HUES64 (cell line): Measurements from ENCODE around the gene RELN.

ENCODE experiments used
- H3K27ac ChIP-seq: 2 replicates; pipeline ENCODE4 v1.7.0; 2013; ENCODE audit warnings: low read depth, low read length, inconsistent platforms
- H3K27me3 ChIP-seq: 2 replicates; pipeline ENCODE4 v1.6.1; 2013; ENCODE audit warnings: mild to moderate bottlenecking, low read length; ENCODE audit not compliant: insufficient read depth
- H3K36me3 ChIP-seq: 2 replicates; pipeline ENCODE4 v1.6.1; 2013; ENCODE audit warnings: mild to moderate bottlenecking, low read length; ENCODE audit not compliant: insufficient read depth
- H3K4me1 ChIP-seq: 2 replicates; pipeline ENCODE4 v1.6.1; 2013; ENCODE audit warnings: mild to moderate bottlenecking, low read length, moderate library complexity; ENCODE audit not compliant: insufficient read depth
- H3K4me3 ChIP-seq: 2 replicates; pipeline ENCODE4 v1.5.1; 2013; ENCODE audit warnings: mild to moderate bottlenecking, low read length, moderate library complexity
- H3K9ac ChIP-seq: 2 replicates; pipeline ENCODE4 v1.6.1; 2013; ENCODE audit warnings: mild to moderate bottlenecking, low read depth, low read length
- H3K9me3 ChIP-seq: 2 replicates; pipeline ENCODE4 v1.6.1; 2013; ENCODE audit warnings: low read depth, low read length; ENCODE audit not compliant: insufficient read depth
- WGBS: fragments of 150-250, 120-280 bp; methylation state at CpG from one replicate; pipeline ENCODE4 v1.1.7; 2013; ENCODE audit warnings: missing lambda C conversion rate; 5-methylcytosine and 5-hydroxymethylcytosine counted together

Gene RELN

DNA sequence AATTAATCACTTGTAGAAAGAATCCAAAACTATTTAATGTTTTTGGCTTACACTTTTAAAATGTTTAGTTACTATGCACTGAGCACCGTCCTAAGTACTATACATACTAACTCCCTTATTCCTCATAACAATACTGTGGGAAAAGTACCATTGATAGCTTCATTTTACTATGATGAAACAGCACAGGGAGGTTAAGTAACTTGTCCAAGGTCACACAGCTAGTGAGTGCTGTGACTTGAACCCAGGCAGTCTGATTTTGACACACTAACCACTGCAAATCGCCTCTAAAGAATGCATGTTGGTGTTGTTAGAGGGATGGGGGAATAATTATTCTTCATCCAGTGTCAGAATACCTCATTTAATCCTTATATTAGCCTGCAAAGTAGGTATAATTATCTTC is 1.9 kb upstream of the RELN start:
- 75% methylated on average over 2 of the region's 2 CpGs for WGBS
- H3K9me3 ChIP-seq: no peaks in the 10 kb centered on the region
- no peak overlapping the region for H3K9ac ChIP-seq
- H3K27me3 ChIP-seq: peaks cover 73% of the 10 kb centered on the region
- no peak overlapping the region for H3K27ac ChIP-seq
- H3K36me3 ChIP-seq: no peaks in the 10 kb centered on the region
- peaks cover 4% of the 10 kb centered on the region; the same call in 1 of the 2 replicates for H3K4me1 ChIP-seq
- H3K4me3 ChIP-seq: no peak overlapping the region

DNA sequence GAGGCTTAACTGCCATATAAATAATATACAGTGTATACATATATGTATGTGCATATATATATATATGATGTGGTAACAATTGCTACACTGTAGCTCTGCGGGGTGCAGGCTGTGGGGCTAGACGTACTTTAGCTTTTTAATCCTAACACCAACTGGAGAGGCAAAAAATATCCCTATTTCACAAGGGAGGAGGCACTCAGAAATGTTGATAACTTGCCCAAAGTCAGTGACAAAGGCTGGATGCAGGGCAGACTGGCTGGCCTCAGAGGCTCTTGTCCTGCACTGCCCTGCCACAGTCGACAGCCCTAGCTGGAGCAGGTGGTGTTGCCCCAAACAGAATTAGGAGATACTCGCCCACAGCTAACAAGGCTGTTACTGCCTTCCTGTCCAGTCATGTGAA is 1.5 kb upstream of the RELN start:
- H3K4me3 ChIP-seq: no peak overlapping the region
- peaks cover 4% of the 10 kb centered on the region; the same call in 1 of the 2 replicates for H3K4me1 ChIP-seq
- no peak overlapping the region for H3K9ac ChIP-seq
- peaks cover 77% of the 10 kb centered on the region for H3K27me3 ChIP-seq
- H3K27ac ChIP-seq: no peak overlapping the region
- H3K36me3 ChIP-seq: no peaks in the 10 kb centered on the region
- H3K9me3 ChIP-seq: no peaks in the 10 kb centered on the region
- 67% methylated on average over 4 of the region's 4 CpGs for WGBS

DNA sequence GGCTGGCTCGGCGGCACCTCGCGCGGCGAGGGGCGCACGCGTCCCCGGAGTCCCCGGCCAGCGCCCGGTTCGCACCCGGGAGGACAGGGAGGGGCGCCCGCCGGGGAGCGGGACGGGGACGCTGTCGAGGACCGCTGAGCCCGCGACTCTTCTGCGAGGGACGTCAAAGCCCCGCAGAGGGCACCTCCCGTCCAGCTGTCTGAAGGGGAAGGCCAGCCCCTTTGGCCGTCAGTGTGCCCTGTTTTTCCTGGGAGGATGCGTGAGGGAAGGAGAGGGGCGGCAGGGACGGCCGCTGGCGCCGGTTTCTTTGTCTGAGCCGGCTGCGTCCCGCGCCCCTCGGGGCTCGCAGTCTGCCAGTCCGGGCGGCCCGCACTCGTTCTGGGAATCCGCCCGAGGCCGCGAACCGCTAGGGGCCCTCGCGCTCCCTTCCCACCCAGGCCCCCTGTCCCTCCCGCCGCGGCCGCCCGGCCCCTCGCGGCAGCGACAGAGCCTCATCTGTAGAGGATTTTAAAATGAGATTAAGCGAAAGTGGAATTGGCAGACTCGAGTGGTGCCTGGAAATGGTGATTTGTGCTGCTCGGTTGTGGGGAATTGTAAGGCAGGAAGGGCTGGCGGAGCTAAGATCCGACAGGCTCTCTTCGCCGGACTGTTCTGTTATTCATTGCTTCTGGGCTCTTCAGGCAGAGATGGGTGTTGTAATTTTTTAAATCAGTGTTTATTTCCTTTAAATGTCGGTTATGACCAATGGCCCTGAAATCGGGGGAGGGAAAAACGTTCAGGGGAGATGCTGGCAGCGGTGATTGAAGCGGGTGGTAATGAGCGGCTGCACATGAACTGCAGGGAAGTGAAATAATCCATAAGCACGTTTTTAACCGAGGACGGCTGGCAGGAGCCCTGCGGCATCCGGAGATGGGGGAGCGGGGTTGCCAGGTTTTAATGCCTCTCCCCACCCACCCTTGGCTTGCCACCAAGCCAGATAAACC is 618 bp upstream of the RELN start:
- H3K27ac ChIP-seq: no peak overlapping the region
- peaks cover 4% of the 10 kb centered on the region; the same call in 1 of the 2 replicates for H3K4me1 ChIP-seq
- no peaks in the 10 kb centered on the region for H3K36me3 ChIP-seq
- H3K9ac ChIP-seq: no peak overlapping the region
- 2% methylated on average over 80 of the region's 80 CpGs for WGBS
- H3K4me3 ChIP-seq: peak overlapping the region; percentile 50
- H3K9me3 ChIP-seq: no peaks in the 10 kb centered on the region
- peaks cover 87% of the 10 kb centered on the region for H3K27me3 ChIP-seq

DNA sequence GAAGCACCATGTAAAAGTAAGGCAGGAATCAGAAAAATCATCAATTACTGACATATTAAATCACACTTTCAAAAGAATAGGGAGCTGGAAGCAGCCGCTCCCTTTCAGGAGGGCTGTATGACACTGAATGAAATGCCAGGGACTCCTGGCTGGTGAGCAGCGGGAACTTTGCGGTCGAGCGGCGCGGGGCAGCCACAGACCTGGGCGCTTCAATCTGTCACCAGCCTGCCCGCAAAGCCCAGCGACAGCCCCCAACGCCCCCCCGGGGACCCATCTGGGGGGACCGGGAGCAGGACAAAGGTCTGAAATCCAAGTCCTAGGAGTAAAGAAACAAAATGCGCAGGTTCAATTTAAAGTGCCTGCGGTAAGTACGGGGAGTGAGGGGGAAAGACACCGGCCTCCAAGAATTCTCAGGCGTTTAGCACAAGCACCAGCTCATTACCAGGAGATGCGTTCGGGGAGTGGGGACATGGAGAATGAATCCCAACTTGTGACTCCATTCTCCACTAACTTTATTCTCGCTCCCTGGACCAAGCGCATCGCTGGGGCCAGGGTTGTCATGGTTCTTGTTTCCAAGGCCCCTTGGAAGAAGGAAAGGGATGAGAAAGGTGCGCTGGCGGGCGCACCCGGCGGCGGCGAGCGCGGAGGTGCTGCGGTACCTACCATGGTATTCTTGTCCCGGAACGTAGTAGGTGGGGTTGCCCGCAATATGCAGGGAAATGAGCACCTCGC is 824 bp downstream of the RELN start:
- H3K4me1 ChIP-seq: peaks cover 4% of the 10 kb centered on the region; the same call in 1 of the 2 replicates
- H3K9ac ChIP-seq: no peak overlapping the region
- H3K4me3 ChIP-seq: peak overlapping the region; percentile 47
- no peak overlapping the region for H3K27ac ChIP-seq
- H3K36me3 ChIP-seq: no peaks in the 10 kb centered on the region
- 3% methylated on average over 37 of the region's 37 CpGs for WGBS
- peaks cover 96% of the 10 kb centered on the region for H3K27me3 ChIP-seq
- no peaks in the 10 kb centered on the region for H3K9me3 ChIP-seq

DNA sequence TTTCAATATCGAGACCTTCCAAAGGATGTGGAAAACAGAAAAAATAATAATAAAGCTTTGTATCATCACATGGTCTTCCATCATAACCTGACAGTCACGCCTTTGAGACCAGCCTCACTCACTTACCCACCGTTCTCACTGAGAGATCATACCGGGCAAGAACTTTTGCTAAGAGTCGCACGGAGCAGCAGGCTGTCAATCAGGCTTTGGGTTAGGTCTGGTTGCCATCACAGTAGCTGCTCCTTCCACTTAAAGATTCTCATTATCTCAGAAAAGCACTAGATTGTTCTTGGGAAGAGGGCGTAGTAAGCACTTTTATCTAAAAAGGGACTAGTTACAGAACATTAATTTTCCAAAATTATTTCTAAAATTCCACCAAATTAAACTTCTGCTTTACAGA is 2.0 kb downstream of the RELN start:
- H3K9me3 ChIP-seq: no peaks in the 10 kb centered on the region
- H3K27me3 ChIP-seq: peaks cover 95% of the 10 kb centered on the region
- no peak overlapping the region for H3K4me3 ChIP-seq
- no peak overlapping the region for H3K9ac ChIP-seq
- H3K4me1 ChIP-seq: peaks cover 4% of the 10 kb centered on the region; the same call in 1 of the 2 replicates
- no peak overlapping the region for H3K27ac ChIP-seq
- H3K36me3 ChIP-seq: no peaks in the 10 kb centered on the region
- WGBS: 61% methylated on average over 6 of the region's 7 CpGs

DNA sequence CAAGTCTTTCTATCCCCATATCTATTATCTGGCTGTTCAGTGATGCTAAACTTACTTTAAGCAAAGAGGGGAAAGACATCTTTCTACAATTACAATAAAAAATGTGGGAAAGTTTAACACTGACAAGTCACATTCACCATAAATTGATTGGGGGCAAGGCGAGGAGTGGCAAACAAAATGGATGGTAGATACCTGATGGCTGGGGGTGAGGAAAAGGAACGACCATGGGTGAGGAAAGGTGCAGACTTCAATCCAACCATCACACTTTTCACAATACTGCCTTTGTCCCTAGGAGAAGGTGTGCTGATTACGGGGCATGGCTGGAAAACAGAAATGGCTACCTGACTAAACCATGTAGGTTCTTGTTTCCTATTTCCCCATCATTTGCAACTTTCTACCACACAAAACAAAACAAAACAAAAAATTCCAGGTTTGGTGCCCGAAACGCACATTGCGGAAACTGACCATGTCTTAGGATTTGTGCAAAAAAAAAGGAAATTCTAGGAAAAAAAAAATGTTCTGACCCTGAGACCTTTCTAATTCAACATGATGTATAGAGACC is 3.8 kb downstream of the RELN start:
- Histone ChIP-seq H3K4me3 (no peak overlapping the region), H3K36me3 (no peaks in the 10 kb centered on the region), H3K27me3 (peaks cover 78% of the 10 kb centered on the region), H3K9me3 (no peaks in the 10 kb centered on the region), H3K27ac (no peak overlapping the region), H3K9ac (no peak overlapping the region), H3K4me1 (peaks cover 4% of the 10 kb centered on the region; the same call in 1 of the 2 replicates)
- WGBS: 69% methylated on average over 4 of the region's 6 CpGs

DNA sequence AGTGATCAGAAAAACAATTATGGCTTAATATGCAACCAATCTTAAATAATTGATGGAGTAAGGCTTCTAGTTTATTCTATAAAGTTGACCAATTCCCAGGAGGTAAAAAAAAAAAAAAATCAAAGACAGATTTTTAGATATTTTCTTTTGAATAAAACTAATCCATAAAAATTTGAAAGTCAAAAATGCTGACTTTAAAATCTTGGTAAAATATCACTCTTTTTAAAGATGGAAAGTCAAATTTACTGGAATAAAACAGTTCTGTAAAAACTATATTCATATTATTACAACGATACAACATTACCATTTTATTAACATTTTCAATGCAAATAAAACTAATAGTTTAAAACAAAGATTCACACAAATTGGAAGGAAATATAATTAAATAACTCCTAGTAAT is 5.4 kb downstream of the RELN start:
- H3K27ac ChIP-seq: no peak overlapping the region
- WGBS: no CpG with 5 or more reads among the region's 1 CpG
- H3K27me3 ChIP-seq: peaks cover 63% of the 10 kb centered on the region
- no peaks in the 10 kb centered on the region for H3K36me3 ChIP-seq
- H3K9me3 ChIP-seq: no peaks in the 10 kb centered on the region
- no peak overlapping the region for H3K9ac ChIP-seq
- no peak overlapping the region for H3K4me3 ChIP-seq
- H3K4me1 ChIP-seq: no peaks in the 10 kb centered on the region

DNA sequence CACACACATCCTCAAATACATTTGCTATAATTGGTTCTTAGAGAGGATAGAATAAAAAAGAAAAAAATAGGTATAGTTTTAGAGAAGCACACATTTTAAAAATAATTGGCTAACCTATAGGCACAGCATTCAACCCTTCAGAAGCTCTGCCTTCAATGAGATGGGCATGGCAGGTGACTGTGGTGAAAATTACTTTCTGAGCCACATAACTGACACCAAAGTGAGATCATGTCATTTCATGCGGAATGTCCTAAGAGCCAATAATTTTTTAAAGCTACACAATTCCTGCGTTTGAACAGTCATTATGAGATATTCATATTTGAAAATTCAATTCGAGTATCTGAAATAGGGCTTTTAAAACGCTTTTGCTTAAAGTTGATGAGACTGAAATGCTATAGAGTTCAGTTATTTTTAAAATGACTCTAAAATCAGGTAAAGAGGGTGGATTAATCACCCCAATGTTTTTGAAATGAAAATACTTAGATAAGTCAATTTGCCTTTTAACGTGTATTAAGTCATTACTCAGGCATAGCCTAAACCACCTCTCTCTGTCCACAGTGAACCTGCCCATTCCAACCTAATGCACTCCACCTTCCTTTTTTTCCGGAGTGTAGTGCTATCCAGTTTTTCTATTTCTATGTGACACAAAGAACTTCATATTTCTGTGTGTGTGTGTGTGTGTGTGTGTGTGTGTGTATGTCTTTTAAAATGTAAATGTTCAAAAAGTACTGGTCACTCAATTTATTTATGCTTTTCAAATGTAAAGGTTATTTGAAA is 6.1 kb downstream of the RELN start:
- H3K36me3 ChIP-seq: no peaks in the 10 kb centered on the region
- H3K9ac ChIP-seq: no peak overlapping the region
- no peaks in the 10 kb centered on the region for H3K9me3 ChIP-seq
- peaks cover 57% of the 10 kb centered on the region for H3K27me3 ChIP-seq
- H3K4me3 ChIP-seq: no peak overlapping the region
- WGBS: 99% methylated on average over 3 of the region's 6 CpGs
- no peaks in the 10 kb centered on the region for H3K4me1 ChIP-seq
- H3K27ac ChIP-seq: no peak overlapping the region

DNA sequence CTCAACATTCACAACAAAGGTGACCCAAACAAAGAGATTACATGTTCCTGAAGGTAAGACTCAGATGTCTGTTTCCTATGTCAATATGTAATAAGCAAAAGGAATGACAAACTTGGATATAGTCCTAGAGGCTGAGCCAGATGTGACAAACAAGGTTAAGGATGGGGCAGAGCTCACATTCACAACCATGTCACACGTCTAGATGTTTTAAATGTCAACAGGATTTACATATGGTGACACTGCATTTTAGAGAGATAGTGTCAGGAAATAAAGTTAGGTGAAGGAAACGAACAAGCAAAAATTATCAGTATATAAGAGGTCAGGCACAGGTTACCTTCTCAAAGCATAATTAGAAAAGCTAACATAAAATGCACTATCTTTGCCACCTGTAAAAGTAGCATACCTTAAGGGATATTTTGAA is 8.4 kb downstream of the RELN start:
- 81% methylated on average over 2 of the region's 2 CpGs for WGBS
- H3K9me3 ChIP-seq: no peaks in the 10 kb centered on the region
- H3K36me3 ChIP-seq: no peaks in the 10 kb centered on the region
- H3K27me3 ChIP-seq: peaks cover 33% of the 10 kb centered on the region
- H3K27ac ChIP-seq: no peak overlapping the region
- no peak overlapping the region for H3K4me3 ChIP-seq
- H3K4me1 ChIP-seq: no peaks in the 10 kb centered on the region
- H3K9ac ChIP-seq: no peak overlapping the region

DNA sequence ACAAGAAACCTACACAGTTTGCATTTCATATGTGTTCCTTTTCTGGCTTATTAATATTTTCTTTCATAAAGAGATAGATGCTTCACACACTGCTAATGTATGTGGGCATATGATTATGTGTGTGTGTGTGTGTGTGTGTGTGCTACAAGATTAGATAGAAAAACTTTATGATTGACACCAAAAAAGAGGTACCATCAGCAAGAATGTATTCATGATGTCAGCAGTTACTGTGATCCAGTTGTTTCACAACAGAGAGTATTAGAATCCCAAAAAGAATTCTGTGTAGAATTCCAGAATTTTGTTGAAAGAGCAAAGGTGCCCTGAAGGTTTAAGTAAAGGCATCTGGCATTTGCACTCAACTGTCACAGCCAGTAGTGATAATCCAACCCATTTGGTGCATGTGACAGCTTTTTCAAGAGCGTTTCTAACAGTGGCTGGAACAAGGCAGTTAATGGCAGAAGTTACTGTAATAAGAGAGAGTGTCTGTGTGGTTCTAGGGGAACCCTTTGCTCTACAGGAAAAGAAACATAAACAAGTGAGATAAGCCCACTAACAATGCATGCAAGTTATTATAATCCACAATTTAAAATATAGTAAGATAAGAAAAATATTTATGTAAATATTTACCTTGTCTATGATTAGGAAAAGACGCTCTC is 16.6 kb downstream of the RELN start:
- H3K9me3 ChIP-seq: no peaks in the 10 kb centered on the region
- no peaks in the 10 kb centered on the region for H3K36me3 ChIP-seq
- no peak overlapping the region for H3K27ac ChIP-seq
- H3K4me3 ChIP-seq: no peak overlapping the region
- 63% methylated on average over 1 of the region's 2 CpGs for WGBS
- no peaks in the 10 kb centered on the region; the same call in 1 of the 2 replicates for H3K27me3 ChIP-seq
- no peak overlapping the region for H3K9ac ChIP-seq
- no peaks in the 10 kb centered on the region for H3K4me1 ChIP-seq
